Measurements from ENCODE around the gene HSPG2.
"Not testable (repeated sequence)": the region's sequence is repeated elsewhere in the genome, so short reads cannot be mapped to it uniquely, and the experiment has no call there.

Gene HSPG2

DNA sequence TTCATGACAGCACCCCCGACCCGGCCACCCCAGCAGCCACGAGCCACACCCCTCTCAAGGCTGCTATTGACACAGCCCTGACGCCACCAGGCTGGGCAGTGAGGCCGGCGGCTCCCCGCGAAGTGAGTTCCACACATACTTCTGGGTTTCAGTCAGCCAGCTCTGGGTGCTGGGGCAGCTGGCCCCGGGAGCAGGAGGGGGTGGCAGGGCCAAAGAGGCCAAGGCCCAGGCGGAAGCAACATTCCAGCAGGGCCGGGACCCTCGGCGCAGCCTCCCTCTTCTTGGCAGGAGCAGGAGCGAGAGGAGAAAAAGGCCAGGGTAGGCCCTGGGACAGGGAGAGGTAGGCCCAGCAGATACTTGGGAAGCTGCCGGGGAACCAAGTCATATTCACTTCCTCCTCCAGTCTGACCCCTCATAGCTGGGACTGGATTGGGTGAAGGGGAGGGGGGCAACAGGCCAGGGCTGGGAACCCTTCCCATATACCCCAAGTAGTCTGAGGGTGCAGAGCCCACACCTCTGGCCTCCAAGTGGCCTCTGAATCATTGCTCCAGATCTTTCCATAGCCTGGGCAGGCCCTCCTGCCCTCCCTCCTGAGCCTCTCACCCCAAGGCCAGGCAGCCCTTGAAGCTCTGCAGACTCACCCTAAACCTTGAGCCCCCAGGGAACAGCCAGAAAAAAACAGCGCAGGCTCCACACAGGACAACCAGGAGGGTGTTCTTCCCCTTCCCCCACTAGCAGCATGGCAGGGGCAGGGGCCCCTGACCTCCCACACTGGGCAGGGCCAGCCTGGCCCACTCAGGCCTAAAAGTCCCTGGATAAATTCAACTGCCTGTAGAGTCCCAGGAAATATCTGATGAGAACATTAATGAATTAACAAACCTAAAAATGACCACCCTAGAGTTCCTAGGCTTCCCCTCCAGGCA is 5.7 kb downstream of the HSPG2 start:
- DNase-seq: no peak

DNA sequence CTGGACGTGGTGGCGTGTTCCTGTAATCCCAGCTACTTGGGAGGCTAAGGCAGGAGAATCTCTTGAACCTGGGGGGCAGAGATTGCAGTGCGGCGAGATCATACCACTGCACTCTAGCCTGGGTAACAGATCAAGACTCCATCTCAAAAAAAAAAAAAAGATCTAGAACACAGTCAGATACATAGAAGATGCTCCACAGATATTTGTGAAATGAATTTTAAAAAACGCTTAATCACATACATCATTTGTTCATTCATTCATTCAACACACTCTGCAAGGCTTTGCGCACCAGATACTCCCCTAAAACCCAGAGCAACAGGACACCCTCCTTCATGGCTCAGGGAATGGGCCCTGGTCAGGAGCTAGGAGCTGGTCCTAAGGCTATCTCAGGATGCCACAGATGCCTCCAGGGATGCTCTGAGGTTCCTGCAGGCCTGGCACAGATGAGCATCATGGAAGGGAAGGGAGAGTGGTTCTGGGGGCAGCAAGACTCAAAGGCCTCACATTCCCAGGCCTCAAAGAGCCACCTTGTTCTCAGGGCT is 6.4 kb downstream of the HSPG2 start:
- no peak for DNase-seq

DNA sequence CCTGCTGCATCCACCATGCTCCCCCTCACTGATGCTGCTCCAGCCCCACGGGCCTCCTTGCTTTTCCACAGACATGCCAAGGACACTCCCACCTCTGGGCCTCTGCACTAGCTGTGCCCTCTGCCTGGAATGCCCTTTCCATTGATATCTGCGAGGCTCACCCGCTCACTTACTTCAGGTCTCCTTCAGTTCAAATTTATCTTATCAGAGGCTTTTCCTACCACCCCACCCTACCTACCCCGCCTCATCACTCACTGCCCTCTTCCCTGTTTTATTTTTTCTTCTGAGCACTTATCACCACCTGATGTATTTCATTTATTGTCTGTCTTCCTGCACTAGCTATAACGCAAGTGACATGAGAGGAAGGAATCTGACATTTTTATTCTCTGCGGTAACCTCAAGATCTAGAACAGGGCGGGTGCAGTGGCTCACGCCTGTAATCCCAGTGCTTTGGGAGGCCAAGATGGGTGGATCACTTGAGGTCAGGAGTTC is 7.0 kb downstream of the HSPG2 start:
- DNase-seq: no peak

DNA sequence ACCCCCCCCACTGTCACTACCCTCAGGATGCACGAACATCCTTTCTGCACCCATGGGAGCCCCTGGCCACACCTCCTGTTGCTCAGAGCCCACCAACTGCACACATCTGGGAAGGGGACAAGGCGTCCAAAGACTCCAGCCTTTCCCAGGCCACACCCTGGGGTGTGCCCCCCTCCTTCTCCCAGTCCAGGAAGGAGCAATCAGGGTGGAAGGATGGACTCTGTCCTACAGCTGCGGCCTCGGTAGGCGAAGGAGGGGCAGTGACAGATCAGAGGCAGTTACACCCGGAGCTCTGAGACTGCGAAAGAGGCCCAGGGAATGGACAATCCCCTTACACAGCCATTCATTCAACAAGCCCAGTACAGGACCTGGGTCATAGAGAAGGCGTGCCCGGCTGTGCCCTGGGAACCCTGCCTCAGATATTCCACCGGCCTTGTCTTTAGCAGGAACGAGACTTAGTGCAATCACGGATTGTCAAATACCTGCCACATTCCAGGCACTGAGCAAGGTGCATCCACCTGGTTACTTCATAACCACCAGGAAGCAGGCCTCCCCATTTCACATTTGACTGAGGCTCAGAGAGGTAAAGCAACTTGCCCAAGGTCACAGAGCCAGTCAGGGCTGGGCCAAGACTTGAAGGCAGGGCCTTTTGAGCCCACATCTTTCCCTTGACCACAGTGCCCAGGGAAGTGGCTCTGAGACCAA is 9.4 kb downstream of the HSPG2 start:
- no peak for DNase-seq

DNA sequence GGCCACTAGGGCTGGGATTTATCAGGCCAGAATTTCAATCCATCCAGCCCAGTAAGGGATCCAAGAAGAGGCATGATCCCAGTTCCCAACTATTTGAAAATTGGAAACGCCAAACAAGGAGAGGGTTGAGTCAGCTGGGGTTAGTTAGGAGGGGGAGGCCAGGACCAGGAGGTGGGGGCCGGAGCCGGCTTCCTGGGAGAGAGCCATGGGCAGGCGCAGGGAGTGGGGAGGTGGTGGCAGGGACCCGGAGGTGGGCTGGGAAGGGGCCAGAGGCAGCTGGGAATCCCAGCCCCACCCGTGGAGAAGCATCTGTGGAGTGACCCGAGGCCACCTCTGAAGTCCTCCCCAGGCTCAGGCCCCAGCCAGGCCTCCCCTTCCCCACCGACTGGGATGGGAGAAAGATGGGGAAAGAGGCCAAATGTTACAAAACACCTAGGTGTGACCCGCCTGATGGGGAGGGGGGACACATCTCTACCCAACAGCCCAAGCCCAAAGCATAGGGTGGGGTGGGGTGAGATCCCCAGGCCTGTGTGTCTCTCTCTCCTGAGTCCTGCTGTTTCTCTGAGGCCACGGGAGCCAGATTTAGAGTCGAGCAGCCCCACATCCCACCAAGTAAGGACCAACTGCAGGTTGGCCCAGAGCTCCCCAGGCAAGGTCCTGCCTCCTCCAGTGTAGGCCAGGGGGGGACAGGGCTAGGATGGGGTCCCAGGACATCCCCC is 10.1 kb downstream of the HSPG2 start:
- no peak for DNase-seq

- no peak for DNase-seq
These were observed 11.0 kb downstream of the HSPG2 start for GRCh38 chr1:21926065-21926464.

DNA sequence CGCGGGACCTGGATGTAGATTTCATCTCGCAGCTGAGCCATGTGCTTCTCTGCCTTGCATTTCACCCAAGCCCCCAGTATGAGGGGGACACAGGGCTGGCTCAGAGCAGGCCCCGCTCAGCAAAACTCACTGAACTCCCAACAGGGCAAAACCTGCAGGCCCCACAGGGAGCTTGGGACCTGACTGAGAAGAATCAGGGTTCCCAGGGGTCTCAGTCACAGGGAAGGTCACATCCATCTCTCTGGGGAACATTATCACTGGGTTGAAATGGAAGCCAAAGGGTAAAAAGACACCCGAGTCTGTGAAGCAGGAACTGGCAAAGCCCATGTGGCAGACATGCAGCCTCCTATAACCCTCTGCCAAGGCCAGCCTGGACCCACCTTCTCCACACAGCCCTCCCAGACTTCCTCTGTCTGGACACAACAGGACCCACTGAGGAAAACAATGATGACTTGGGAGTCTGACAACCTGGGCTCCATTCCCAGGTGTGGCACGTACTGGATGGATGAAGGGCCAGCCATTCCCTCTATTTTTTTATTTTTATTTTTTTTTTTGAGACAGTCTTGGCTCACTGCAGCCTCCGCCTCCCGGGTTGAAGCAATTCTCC is 11.7 kb downstream of the HSPG2 start:
- no peak for DNase-seq

- peak in 1 of 2 donors; percentile 3 for DNase-seq
These were observed 12.6 kb downstream of the HSPG2 start for GRCh38 chr1:21924503-21925005.

GRCh38 chr1:21922090-21923013 is 14.8 kb downstream of the HSPG2 start:
- no peak for DNase-seq

DNA sequence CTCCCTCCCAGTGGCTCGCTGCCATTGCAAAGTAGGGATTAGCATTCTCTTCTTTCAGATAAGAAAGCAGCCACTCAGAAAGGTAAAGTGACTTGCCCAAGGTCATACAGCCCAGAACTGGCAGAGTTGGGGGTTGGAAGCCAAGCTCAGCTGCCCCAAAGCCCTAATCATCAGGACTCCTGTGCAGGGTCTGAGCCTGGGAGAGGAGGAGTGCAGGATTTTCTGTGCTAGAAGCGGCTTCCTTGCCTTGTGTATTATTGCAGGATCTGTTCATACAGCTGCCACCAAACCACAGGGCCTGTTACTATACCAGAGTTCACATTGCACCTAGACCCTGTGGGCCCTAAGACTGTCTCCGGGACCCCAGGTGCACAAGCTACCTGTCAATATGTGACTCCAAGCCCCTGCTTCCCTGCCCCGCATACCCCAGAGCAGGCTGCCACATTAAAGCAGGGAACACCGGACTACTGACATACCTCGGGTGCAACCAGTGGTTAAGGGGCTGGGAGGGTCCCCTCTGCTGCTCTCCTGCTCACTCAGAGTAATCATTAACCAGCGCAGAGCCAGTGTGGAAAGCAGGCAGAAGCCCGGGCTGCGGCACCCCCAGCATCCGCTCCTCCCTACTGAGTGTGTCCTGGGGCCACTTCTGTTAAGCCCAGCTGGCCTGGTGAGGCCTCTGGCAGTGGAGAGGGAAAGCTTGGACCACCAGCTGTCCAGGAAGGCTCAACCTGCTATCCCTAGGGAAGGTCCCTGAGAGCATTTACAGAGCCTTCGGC is 15.8 kb downstream of the HSPG2 start:
- no peak for DNase-seq

DNA sequence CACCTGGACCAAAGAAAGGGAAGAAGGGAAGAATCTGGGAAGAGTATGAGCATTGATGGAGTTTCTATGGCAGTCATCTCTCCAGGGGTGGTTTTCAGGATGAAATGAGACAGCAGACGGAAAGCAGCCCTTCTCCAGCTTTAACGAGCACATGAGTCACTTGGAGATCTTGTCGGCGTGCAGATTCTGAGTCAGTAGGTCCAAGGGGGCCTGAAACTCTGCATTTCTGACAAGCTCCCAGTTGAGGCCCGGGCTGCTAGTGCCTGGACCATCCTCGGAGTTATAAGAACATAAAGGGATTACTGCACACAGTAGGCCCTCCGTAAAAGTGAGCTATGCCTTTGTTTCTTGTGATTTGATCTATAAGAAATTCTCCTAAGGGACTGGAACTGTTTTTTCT is 17.6 kb downstream of the HSPG2 start:
- no peak for DNase-seq

GRCh38 chr1:21917239-21917631 is 19.9 kb downstream of the HSPG2 start:
- DNase-seq: not testable (repeated sequence)

DNA sequence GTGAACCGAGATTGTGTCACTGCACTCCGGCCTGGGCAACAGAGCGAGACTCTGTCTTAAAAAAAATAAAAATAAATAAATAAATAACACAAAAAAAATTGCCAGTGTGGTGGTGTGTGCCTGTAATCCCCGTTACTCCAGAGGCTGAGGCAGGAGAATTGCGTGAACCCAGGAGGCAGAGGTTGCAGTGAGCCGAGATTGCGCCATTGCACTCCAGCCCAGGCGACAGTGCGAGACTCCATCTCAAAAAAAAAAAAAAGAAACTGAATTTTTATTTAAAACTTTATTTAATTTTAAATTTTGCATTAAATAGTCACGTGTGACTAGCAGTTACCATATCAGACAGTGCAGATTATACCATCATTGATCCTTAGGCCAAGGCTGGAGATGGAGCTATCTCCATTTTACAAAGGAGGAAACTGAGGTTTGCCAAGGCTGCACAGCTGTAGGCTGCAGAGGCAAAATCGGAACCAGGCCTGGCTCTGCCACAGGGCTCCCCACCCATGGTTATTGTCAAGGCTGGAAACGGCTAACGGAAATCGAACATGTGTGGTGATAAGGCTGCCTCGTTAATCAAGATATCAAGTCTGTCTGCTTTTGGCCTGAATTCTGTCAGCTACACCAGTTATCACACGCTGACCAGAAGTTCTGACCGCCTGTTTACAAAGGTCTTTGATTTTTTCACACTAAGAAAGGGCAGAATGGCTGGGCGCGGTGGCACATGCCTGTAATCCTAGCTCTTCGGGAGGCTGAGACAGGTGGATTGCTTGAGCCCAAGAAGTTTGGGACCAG is 20.5 kb downstream of the HSPG2 start:
- DNase-seq: no peak

GRCh38 chr1:21914880-21915640 is 22.1 kb downstream of the HSPG2 start:
- no peak for DNase-seq

DNA sequence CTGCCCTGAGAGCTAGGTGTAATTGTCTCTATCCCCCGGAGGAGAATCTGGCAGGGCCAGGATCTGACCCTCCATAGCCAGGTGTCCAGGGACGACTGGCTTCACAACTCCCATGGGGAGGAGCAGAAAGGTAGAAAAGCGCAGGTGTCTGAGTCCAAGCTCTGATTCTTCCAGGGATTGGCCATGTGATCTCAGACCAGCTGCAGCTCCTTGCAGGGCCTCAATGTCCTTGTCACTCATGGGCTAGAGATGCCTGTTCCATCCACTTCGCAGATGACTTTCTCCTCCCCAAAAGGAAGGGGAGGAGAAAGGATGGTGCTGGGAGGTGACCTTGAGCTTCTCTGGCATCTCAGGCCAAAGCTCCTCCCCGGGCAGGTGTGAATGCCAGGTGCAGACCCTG is 22.7 kb downstream of the HSPG2 start:
- DNase-seq: no peak

DNA sequence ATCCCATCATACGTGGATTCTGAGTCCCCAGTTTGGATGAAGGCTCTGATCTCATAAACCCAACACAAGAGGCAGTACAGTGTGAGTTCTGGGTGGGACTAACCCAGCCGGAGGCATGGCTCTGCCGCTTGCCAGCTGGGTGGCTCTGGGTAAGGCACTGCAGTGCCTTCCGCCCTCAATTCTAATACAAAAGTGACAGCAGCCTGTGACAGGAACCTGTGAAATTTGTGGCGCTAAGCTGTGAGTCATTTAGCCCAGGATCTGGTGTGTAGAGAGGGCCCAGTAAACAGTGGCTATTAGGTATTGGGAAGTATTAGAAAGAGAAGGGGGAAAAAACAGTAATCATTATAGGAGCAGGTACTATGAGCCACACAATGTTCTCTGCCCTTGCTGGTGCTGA is 23.3 kb downstream of the HSPG2 start:
- DNase-seq: peak in 1 of 2 donors; percentile 80

DNA sequence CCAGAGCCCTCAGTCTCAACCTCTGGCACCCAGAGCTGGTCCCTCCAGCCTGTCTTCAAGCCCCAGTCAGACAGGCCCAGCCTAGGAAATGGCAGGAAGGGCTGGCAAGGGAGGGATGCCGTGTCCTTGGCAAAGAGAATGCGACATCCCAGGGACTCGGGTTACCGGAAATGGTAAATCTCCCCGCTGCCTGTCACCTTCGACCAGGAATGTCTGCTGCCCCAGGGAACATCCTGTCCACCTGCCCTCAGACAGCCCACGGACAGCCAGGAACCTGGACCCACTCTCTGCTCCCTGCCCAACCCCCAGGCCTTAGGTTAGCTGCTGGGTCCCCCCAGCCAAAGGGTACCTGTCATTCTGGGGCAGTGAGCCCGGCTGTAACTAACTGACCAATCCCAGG is 23.9 kb downstream of the HSPG2 start:
- no peak for DNase-seq

DNA sequence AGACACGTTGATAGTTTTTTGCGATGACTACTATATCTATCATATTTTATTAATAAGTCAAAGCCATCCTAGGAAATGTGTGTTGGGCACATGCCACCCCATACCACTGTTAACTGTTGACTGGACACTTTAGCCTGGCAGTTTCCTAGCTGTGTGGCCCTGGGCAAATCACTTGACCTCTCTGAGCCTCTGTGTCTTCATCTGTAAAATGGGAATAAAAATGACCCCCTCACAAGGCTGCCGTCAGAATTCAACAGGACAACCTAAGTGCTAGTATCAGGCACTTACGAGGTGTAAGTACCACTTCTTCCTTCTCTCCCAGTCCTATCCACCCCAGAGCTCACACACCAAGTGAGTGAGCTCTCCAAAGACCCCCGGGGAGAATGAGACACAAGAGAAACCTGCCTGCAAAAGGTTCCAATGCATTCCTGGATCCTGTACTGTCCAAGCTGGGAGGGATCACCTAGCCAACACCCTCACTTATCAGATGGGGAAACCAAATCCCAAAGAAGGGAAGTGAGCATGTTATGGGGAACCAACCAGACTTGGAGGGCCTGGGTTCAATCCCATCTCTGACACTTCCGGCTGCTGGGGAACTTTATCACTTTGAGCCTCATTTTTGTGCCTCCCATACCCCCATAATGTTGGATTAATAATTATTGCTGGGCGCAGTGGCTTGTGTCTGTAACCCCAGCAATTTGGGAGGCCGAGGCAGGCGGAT is 24.9 kb downstream of the HSPG2 start:
- DNase-seq: no peak
